Lung (tissue), 16 donors: ENCODE data around the gene SEL1L3. TPM values are rescaled to one million over a fixed set of nuclear protein-coding genes. Genes with fewer than 3 reads are reported as not detected.
"Not testable (repeated sequence)": the region's sequence is repeated elsewhere in the genome, so short reads cannot be mapped to it uniquely, and the experiment has no call there.

ENCODE experiments used
- ATAC-seq: fragments of 200-7000 bp; cut with Tn5 transposase; one replicate; pipeline ENCODE4 v1.9.1; 2020; ENCODE audit warnings: moderate number of reproducible peaks; ENCODE audit not compliant: insufficient read depth, low FRiP score
- DNase-seq, 3 donors: peaks; one replicate each; pipeline ENCODE4 v3.0.0-alpha.2; 2013 to 2017
- H3K27ac ChIP-seq, 2 donors: one replicate each; pipeline ENCODE4 v1.5.1; 2013; ENCODE audit warnings: mild to moderate bottlenecking in 2 of 2, moderate library complexity in 2 of 2, control low read depth in 1 of 2, inconsistent platforms in 1 of 2, low read depth in 1 of 2, low read length in 1 of 2
- H3K27me3 ChIP-seq, 3 donors: one replicate each; pipeline ENCODE4 v1.5.1; 2013; ENCODE audit warnings: low read length in 2 of 3; ENCODE audit not compliant: control insufficient read depth in 3 of 3, insufficient read depth in 3 of 3
- H3K36me3 ChIP-seq, 4 donors: one replicate each; pipeline ENCODE4 v1.5.1; 2013; ENCODE audit warnings: low read length in 4 of 4, mild to moderate bottlenecking in 1 of 4, moderate library complexity in 1 of 4; ENCODE audit not compliant: control insufficient read depth in 4 of 4, insufficient read depth in 4 of 4
- H3K4me1 ChIP-seq, 5 donors: one replicate each; pipeline ENCODE4 v1.5.1; 2013; ENCODE audit warnings: low read length in 5 of 5, mild to moderate bottlenecking in 2 of 5, moderate library complexity in 1 of 5; ENCODE audit not compliant: control insufficient read depth in 5 of 5, insufficient read depth in 5 of 5
- H3K4me3 ChIP-seq: one replicate; pipeline ENCODE4 v1.5.1; 2013; ENCODE audit warnings: mild to moderate bottlenecking, control low read depth, moderate library complexity
- H3K9ac ChIP-seq, 2 donors: one replicate each; pipeline ENCODE4 v1.5.1; 2013; ENCODE audit warnings: low read length in 2 of 2, control low read depth in 1 of 2; ENCODE audit not compliant: insufficient read depth in 1 of 2
- H3K9me3 ChIP-seq, 4 donors: one replicate each; pipeline ENCODE4 v1.5.1; 2013; ENCODE audit warnings: low read length in 3 of 4, mild to moderate bottlenecking in 1 of 4, moderate library complexity in 1 of 4; ENCODE audit not compliant: control insufficient read depth in 4 of 4, insufficient read depth in 3 of 4
- WGBS, 2 donors: extraction: QIAGEN DNeasy Blood & Tissue Kit; methylation state at CpG; one replicate each; pipeline ENCODE4 v1.1.7; 2013; 5-methylcytosine and 5-hydroxymethylcytosine counted together
- long read RNA-seq, 5 donors: transcript quantifications; one replicate each; lab custom pipeline, GENCODE V29; 2026
- polyA plus RNA-seq, 2 donors: library from polyadenylated mRNA; stranded (reverse); fragments of 200-250 nt; gene quantifications; one replicate each; pipeline ENCODE4 v1.2.1, GENCODE V29; 2013
- total RNA-seq, 2 donors: library from RNA; depleted of rRNA in 1 of 2; stranded (reverse); fragments of >200 nt in 1 of 2; gene quantifications; one replicate each; pipeline ENCODE4 v1.2.1, GENCODE V29; 2014 to 2021
- TF ChIP-seq, protein P1 (sequence below): IDR thresholded peaks from 2 replicates; pipeline ENCODE4 v1.5.1; 2012; ENCODE audit warnings: mild to moderate bottlenecking; ENCODE audit errors: control extremely low read depth, extremely low read depth
- donor health status: control.
- donor health status: control.
- donor health status: Bipolar disorder and iron deficiency.
- donor health status: healthy.
- donor health status: DM: yes; HTN: yes; CAD: no.

SEL1L3 gene
- 10 to 100 TPM; 75.8 to 93.3 TPM for total RNA-seq
- polyA plus RNA-seq: 10 to 100 TPM; 29.2 to 38.3 TPM
- long read RNA-seq, donor 1, full-length matches to known transcripts: 37 of 59 reads
- long read RNA-seq, donor 1, partial matches to known transcripts: 22 of 59 reads
- long read RNA-seq, donor 1, other reads (novel, unspliced or antisense): 0 of 59 reads
- long read RNA-seq, donor 2, partial matches to known transcripts: 6 of 9 reads
- long read RNA-seq, donor 2, other reads (novel, unspliced or antisense): 0 of 9 reads
- long read RNA-seq, donor 3, full-length matches to known transcripts: 6 of 22 reads
- long read RNA-seq, donor 3, partial matches to known transcripts: 16 of 22 reads
- long read RNA-seq, donor 3, other reads (novel, unspliced or antisense): 0 of 22 reads
- long read RNA-seq, donor 4, full-length matches to known transcripts: 5 of 22 reads
- long read RNA-seq, donor 4, partial matches to known transcripts: 17 of 22 reads
- long read RNA-seq, donor 4, other reads (novel, unspliced or antisense): 0 of 22 reads
- long read RNA-seq, donor 5, full-length matches to known transcripts: 8 of 23 reads
- long read RNA-seq, donor 5, partial matches to known transcripts: 15 of 23 reads
- long read RNA-seq, donor 5, other reads (novel, unspliced or antisense): 0 of 23 reads

DNA sequence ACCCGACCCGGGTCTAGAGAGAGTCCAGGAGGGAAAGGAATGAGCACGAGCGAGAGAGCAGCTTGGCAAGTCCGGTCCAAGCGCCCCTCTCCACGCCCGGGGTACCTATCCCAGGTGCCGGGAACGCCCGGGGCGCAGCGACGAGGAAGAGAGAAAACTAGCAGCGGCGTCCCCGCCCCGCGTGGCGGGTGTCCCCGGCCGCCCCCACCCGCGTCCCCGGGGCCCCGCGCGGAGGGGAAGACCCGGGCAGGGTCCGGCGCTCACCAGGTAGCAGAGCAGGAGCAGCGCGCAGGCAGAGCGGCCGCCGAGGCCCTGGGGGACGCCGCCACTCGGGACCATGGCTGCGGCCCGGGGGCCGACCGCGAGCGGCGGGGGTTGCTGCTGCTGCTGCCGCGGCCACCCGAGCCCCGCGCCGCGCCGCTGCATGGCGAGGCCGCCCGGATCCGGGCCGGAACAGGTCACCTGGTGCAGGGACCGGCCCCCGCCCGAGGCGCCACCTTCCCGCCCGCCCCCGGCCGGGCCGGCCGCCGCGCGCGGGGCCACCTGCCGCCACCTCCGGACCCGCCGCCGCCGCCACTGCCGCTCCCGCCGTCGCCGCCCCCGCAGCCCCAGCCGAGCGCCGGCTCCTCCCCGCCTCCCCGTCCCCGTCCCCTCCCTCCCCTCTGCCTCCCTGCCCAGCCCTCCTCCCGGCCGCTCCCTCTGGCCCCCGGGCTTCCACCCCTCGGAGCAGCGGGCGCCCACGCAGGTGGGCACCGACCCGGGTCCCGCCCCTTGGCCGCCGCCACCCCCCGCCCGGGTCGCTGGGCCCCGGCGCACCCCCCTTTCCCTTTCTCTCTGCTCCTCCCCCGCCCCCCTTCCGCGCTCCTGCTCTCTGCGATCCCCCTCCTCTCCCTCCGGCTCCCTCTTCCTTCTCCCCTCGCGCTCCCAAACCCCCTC is at the start of gene SEL1L3:
SEL1L3 (minus strand) TSS at position 578 of the 936 bp plus-strand sequence; CDS start at position 426, 152 bp downstream.
- ATAC-seq (peak; percentile 53), DNase-seq (peak; percentile 44 to 71 (median 68))
- peak within 1 kb of the TSS; percentile 58 for H3K4me3 ChIP-seq
- H3K27me3 ChIP-seq: peaks cover 0 to 10% (median 9%) of the 10 kb centered on the region in 3 donors
- TF ChIP-seq, protein P1, sequence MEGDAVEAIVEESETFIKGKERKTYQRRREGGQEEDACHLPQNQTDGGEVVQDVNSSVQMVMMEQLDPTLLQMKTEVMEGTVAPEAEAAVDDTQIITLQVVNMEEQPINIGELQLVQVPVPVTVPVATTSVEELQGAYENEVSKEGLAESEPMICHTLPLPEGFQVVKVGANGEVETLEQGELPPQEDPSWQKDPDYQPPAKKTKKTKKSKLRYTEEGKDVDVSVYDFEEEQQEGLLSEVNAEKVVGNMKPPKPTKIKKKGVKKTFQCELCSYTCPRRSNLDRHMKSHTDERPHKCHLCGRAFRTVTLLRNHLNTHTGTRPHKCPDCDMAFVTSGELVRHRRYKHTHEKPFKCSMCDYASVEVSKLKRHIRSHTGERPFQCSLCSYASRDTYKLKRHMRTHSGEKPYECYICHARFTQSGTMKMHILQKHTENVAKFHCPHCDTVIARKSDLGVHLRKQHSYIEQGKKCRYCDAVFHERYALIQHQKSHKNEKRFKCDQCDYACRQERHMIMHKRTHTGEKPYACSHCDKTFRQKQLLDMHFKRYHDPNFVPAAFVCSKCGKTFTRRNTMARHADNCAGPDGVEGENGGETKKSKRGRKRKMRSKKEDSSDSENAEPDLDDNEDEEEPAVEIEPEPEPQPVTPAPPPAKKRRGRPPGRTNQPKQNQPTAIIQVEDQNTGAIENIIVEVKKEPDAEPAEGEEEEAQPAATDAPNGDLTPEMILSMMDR: no peak
- H3K9me3 ChIP-seq: no peaks in the 10 kb centered on the region
- H3K27ac ChIP-seq: peak within 1 kb of the TSS; percentile 1 to 85
- H3K36me3 ChIP-seq: no peaks in the 10 kb centered on the region
- WGBS, 2 donors: 1% methylated on average over 38 to 115 of the region's 115 CpGs
- H3K4me1 ChIP-seq: peaks cover 0 to 18% (median 14%) of the 10 kb centered on the region in 5 donors
- H3K9ac ChIP-seq: peak within 1 kb of the TSS in 1 of 2 donors; percentile 56

DNA sequence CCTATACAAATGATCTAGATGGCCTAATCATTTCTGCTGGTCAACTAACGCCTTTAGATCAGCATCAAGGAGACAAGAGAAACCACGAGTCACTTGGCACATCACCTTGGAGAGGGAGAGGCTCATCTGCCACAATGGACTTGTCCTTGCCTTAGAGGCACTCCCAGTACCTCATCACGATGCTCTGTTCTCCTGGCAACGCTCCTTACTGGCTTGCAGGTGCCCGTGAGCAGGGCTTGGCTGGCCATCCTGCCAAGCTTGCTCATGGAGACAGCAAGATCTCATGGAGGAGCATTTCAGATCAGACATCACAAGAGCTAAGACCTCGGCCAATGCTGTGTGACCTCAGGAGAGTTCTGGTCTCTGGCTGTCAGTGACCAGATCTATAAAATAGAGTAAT is 48.6 kb upstream of the SEL1L3 start:
- no peak for ATAC-seq
- Histone ChIP-seq H3K4me1 (peaks cover 3 to 15% (median 6%) of the 10 kb centered on the region in 5 donors), H3K36me3 (no peaks in the 10 kb centered on the region), H3K4me3 (no peak overlapping the region), H3K9ac (no peak overlapping the region), H3K27me3 (no peaks in the 10 kb centered on the region), H3K27ac (no peak overlapping the region), H3K9me3 (no peaks in the 10 kb centered on the region)
- 80 to 89% methylated on average over 6 of the region's 6 CpGs for WGBS, 2 donors
- DNase-seq: no peak
- TF ChIP-seq, protein P1: no peak

DNA sequence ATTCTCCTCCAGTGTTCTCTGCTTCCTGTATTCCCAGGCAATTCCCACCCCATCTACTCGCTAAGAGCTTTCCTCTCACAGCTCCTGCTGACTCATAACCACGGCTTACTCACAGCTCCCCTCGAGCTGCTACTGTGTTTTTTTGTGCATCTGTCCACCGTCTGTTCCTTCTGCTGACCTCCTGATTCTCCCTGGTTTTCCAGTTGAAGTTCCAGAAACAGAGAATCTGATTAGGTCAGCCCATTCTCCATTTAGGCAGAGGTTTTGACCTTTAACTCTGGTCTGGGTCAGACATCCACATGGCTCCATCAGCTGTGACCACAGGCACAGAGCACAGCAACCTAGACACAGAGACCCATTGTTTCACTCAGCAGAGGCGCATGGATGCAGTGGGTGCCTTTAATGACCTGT is 45.7 kb upstream of the SEL1L3 start:
- no peak for DNase-seq
- no peak for ATAC-seq
- Histone ChIP-seq H3K9me3 (no peaks in the 10 kb centered on the region), H3K4me1 (peaks cover 0 to 8% (median 6%) of the 10 kb centered on the region in 5 donors), H3K9ac (no peak overlapping the region), H3K27ac (no peak overlapping the region), H3K27me3 (no peaks in the 10 kb centered on the region), H3K36me3 (no peaks in the 10 kb centered on the region), H3K4me3 (no peak overlapping the region)
- WGBS, 2 donors: 54 to 56% methylated on average over 5 of the region's 5 CpGs
- TF ChIP-seq, protein P1: no peak

DNA sequence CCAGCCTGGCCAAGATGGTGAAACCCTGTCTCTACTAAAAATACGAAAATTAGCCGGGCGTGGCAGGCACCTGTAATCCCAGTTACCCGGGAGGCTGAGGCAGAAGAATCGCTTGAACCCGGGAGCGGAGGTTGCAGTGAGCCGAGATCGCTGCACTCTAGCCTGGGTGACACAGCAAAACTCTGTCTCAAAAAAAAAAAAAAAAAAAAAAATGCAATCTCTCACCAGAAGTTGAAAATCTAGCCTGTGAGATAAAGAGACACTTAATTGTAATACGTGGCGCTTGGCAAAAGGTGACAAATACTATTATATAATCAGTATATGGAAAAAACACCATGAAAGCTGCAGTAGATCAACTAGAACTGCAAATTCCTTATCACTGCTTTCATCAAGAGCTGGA is 43.3 kb upstream of the SEL1L3 start:
- not testable (repeated sequence) for H3K4me3 ChIP-seq, DNase-seq, H3K36me3 ChIP-seq, ATAC-seq, H3K4me1 ChIP-seq, H3K27ac ChIP-seq, H3K9me3 ChIP-seq, H3K27me3 ChIP-seq, H3K9ac ChIP-seq
- 97 to 98% methylated on average over 11 of the region's 11 CpGs for WGBS, 2 donors
